ENCODE data around the gene DEFB121.

GRCh38 chr20:31390490-31390889 is 15.5 kb downstream of the DEFB121 start, which contains the start of gene DEFB119:
- TF ChIP-seq ZNF274 (IDR thresholded peaks at IDR 0.05; ENCODE audit: low read depth, low read length) = no peak
- TF ChIP-seq YY1 (IDR thresholded peaks at IDR 0.05; ENCODE audit: insufficient read depth, insufficient read length) = no peak
- TF ChIP-seq SUZ12 (IDR thresholded peaks at IDR 0.05; ENCODE audit: extremely low read depth, insufficient read depth, insufficient read length) = no peak
